WTC11 (cell line): ENCODE measurements around the gene POLD3. TPM values are rescaled to one million over a fixed set of nuclear protein-coding genes. Genes with fewer than 3 reads are reported as not detected.

Experiments used
- ATAC-seq: fragments of 200-7000 bp; cut with Tn5 transposase; 2 replicates; pipeline ENCODE4 v1.10.0; 2021; ENCODE audit warnings: mild to moderate bottlenecking, moderate library complexity
- CTCF ChIA-PET: fragments of 300-600 bp; sonication (Branson Sonifier 250); formaldehyde crosslinking; loops from one replicate; lab custom pipeline; 2021; ENCODE audit warnings: antibody characterized with exemption; lab: Charles Lee
- POLR2A ChIA-PET: fragments of 350-600 bp; sonication (Branson Sonifier 250); formaldehyde crosslinking; loops from one replicate; lab custom pipeline; 2021; ENCODE audit warnings: antibody characterized with exemption; lab: Charles Lee
- DNase-seq: peaks from one replicate; pipeline ENCODE4 v3.0.0; 2021; ENCODE audit warnings: low spot score
- H3K27ac Mint-ChIP-seq: 2 replicates; pipeline ENCODE4 v1.8.0; 2021; ENCODE audit warnings: mixed read lengths
- H3K27me3 Mint-ChIP-seq: 2 replicates; pipeline ENCODE4 v1.8.0; 2021; ENCODE audit warnings: low read depth, mild to moderate bottlenecking, moderate library complexity, mixed read lengths
- H3K36me3 Mint-ChIP-seq: 2 replicates; pipeline ENCODE4 v1.8.0; 2021; ENCODE audit warnings: mixed read lengths
- H3K4me1 Mint-ChIP-seq: 2 replicates; pipeline ENCODE4 v1.8.0; 2022; ENCODE audit warnings: mixed read lengths
- H3K4me3 Mint-ChIP-seq: 2 replicates; pipeline ENCODE4 v1.8.0; 2021; ENCODE audit warnings: mild to moderate bottlenecking, moderate library complexity, mixed read lengths
- H3K9me3 Mint-ChIP-seq: 2 replicates; pipeline ENCODE4 v1.8.0; 2021; ENCODE audit warnings: mixed read lengths
- CREB1 ChIP-seq: sonication (generic); formaldehyde crosslinking; IDR thresholded peaks from 2 replicates; pipeline ENCODE4 v1.8.0; 2023; ENCODE audit warnings: mild to moderate bottlenecking, missing genetic modification reagents
- EMX1 ChIP-seq: fragments of 250-450 bp; sonication (Bioruptor Pico); IDR thresholded peaks from 2 replicates; pipeline ENCODE4 v1.8.0; 2021; ENCODE audit warnings: mild to moderate bottlenecking
- GTF2I ChIP-seq: fragments of 250-450 bp; sonication (Bioruptor Pico); conservative IDR thresholded peaks from 2 replicates; pipeline ENCODE4 v1.4.0; 2021; ENCODE audit warnings: mild to moderate bottlenecking
- MXD4 ChIP-seq: fragments of 250-450 bp; sonication (Bioruptor Pico); IDR thresholded peaks from 2 replicates; pipeline ENCODE4 v1.8.0; 2021; ENCODE audit warnings: mild to moderate bottlenecking, moderate library complexity, borderline replicate concordance
- NR3C1 ChIP-seq: sonication (generic); formaldehyde crosslinking; conservative IDR thresholded peaks from 2 replicates; pipeline ENCODE4 v1.8.1; 2023; ENCODE audit warnings: low read depth, mild to moderate bottlenecking, missing genetic modification reagents
- OVOL2 ChIP-seq: fragments of 250-450 bp; sonication (Bioruptor Pico); IDR thresholded peaks from 2 replicates; pipeline ENCODE4 v1.9.0; 2021; ENCODE audit warnings: mild to moderate bottlenecking, borderline replicate concordance
- PRRX2 ChIP-seq: fragments of 250-450 bp; sonication (Bioruptor Pico); IDR thresholded peaks from 2 replicates; pipeline ENCODE4 v1.8.0; 2021; ENCODE audit warnings: mild to moderate bottlenecking
- SMAD4 ChIP-seq: sonication (generic); formaldehyde crosslinking; IDR thresholded peaks from 2 replicates; pipeline ENCODE4 v1.8.0; 2022; ENCODE audit warnings: mild to moderate bottlenecking, missing genetic modification reagents
- TEAD4 ChIP-seq: sonication (generic); formaldehyde crosslinking; IDR thresholded peaks from 2 replicates; pipeline ENCODE4 v1.8.0; 2022; ENCODE audit warnings: mild to moderate bottlenecking, missing genetic modification reagents
- TP53 ChIP-seq: sonication (generic); formaldehyde crosslinking; IDR thresholded peaks from 2 replicates; pipeline ENCODE4 v1.8.1; 2023; ENCODE audit warnings: mild to moderate bottlenecking, missing genetic modification reagents
- ZNF121 ChIP-seq: sonication (generic); formaldehyde crosslinking; IDR thresholded peaks from 2 replicates; pipeline ENCODE4 v1.8.0; 2023; ENCODE audit warnings: missing genetic modification reagents
- ZNF317 ChIP-seq: sonication (generic); formaldehyde crosslinking; IDR thresholded peaks from 2 replicates; pipeline ENCODE4 v1.8.1; 2023; ENCODE audit warnings: low read depth, mild to moderate bottlenecking, moderate library complexity, missing genetic modification reagents, borderline replicate concordance
- ZNF671 ChIP-seq: fragments of 250-450 bp; sonication (Bioruptor Pico); IDR thresholded peaks from 2 replicates; pipeline ENCODE4 v1.8.0; 2021; ENCODE audit warnings: mild to moderate bottlenecking
- total RNA-seq: library from RNA; stranded (reverse); gene quantifications from 3 replicates; pipeline ENCODE4 v1.2.3, GENCODE V29; 2021
- TF ChIP-seq, protein P1 (sequence below): sonication (generic); formaldehyde crosslinking; IDR thresholded peaks from 2 replicates; pipeline ENCODE4 v1.8.1; 2022; ENCODE audit warnings: mild to moderate bottlenecking, missing genetic modification reagents, moderate library complexity, borderline replicate concordance
- TF ChIP-seq, protein P2 (sequence below): sonication (generic); formaldehyde crosslinking; IDR thresholded peaks from 2 replicates; pipeline ENCODE4 v1.8.0; 2022; ENCODE audit warnings: mild to moderate bottlenecking, missing genetic modification reagents
- TF ChIP-seq, protein P3 (sequence below): sonication (generic); formaldehyde crosslinking; IDR thresholded peaks from 2 replicates; pipeline ENCODE4 v1.8.0; 2023; ENCODE audit warnings: missing genetic modification reagents, mild to moderate bottlenecking, borderline replicate concordance
- TF ChIP-seq, protein P4 (sequence below): sonication (generic); formaldehyde crosslinking; IDR thresholded peaks from 2 replicates; pipeline ENCODE4 v1.8.1; 2022; ENCODE audit warnings: mild to moderate bottlenecking, moderate library complexity, missing genetic modification reagents

Gene POLD3
- total RNA-seq, 1 experiment from 2014 or later: 24.1 TPM

DNA sequence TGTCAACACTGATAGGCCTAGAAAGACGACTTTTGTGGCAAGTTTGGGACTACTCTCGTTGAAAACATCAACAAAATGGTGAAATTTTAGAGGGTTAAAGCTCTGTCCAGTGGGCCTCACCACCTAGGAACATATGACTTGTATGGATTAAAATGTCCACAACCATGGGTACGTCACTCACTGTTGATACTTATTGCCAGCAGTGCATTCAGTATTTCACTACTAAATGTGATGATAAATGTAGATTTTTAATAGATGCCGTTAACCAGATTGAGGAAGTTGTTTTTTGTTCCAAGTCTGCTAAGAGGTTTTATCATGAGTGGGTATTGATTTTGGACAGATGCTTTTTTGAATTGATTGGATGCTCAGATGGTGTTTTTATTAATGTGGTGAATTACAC, 33.7 kb downstream of the POLD3 start:
- no peak for DNase-seq
- TF ChIP-seq OVOL2 (CRISPR knock-in tag) (no peak), NR3C1 (CRISPR knock-in tag) (no peak), SMAD4 (CRISPR knock-in tag) (no peak), PRRX2 (CRISPR knock-in tag) (no peak), TEAD4 (CRISPR knock-in tag) (no peak), EMX1 (CRISPR knock-in tag) (no peak), TP53 (CRISPR knock-in tag) (no peak), GTF2I (CRISPR knock-in tag) (no peak), CREB1 (CRISPR knock-in tag) (no peak)
- TF ChIP-seq, protein P1, sequence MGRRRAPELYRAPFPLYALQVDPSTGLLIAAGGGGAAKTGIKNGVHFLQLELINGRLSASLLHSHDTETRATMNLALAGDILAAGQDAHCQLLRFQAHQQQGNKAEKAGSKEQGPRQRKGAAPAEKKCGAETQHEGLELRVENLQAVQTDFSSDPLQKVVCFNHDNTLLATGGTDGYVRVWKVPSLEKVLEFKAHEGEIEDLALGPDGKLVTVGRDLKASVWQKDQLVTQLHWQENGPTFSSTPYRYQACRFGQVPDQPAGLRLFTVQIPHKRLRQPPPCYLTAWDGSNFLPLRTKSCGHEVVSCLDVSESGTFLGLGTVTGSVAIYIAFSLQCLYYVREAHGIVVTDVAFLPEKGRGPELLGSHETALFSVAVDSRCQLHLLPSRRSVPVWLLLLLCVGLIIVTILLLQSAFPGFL: no peak
- POLR2A ChIA-PET: no interaction called here
- ATAC-seq: no peak
- Mint-ChIP-seq H3K9me3 (no peaks in the 10 kb centered on the region), H3K36me3 (peaks cover 24% of the 10 kb centered on the region), H3K4me3 (no peak overlapping the region), H3K27me3 (no peaks in the 10 kb centered on the region), H3K27ac (no peak overlapping the region), H3K4me1 (0 out of 2 replicates have a peak, but pooled peaks cover 2% of the 10 kb centered on the region)
- CTCF ChIA-PET: interaction anchor here (1.5 kb wide), 1 partner anchor 75 kb away, joined by 3 read pairs; no protein-coding TSS in a partner anchor

DNA sequence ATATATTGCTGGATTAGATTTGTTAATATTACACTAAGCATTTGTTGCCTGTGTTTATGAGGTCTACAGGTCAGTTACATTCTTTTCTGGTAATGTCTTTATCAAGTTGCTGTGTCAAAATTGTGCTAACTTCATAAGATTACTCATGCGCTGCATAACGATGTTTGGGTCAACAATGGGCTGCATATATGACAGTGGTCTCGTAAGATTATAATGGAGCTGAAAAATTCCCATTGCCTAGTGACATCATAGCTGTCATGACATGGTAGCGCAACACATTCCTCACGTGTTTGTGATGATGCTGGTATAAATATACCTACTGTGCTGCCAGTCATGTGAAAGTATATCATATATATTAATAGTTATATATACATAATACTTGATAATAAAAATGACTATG, 34.2 kb downstream of the POLD3 start:
- no peaks in the 10 kb centered on the region for H3K9me3 Mint-ChIP-seq
- CTCF ChIA-PET: interaction anchor here (1.5 kb wide), 1 partner anchor 75 kb away, joined by 3 read pairs; no protein-coding TSS in a partner anchor
- H3K4me3 Mint-ChIP-seq: no peak overlapping the region
- DNase-seq: no peak
- no peak for ATAC-seq
- no peaks in the 10 kb centered on the region for H3K27me3 Mint-ChIP-seq
- H3K4me1 Mint-ChIP-seq: 0 out of 2 replicates have a peak, but pooled peaks cover 2% of the 10 kb centered on the region
- no peak for TF ChIP-seq ZNF317 (CRISPR knock-in tag)
- no peak for TF ChIP-seq MXD4 (CRISPR knock-in tag)
- TF ChIP-seq, protein P2, sequence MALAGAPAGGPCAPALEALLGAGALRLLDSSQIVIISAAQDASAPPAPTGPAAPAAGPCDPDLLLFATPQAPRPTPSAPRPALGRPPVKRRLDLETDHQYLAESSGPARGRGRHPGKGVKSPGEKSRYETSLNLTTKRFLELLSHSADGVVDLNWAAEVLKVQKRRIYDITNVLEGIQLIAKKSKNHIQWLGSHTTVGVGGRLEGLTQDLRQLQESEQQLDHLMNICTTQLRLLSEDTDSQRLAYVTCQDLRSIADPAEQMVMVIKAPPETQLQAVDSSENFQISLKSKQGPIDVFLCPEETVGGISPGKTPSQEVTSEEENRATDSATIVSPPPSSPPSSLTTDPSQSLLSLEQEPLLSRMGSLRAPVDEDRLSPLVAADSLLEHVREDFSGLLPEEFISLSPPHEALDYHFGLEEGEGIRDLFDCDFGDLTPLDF (CRISPR knock-in tag): no peak
- no peak for TF ChIP-seq SMAD4 (CRISPR knock-in tag)
- TF ChIP-seq, protein P3, sequence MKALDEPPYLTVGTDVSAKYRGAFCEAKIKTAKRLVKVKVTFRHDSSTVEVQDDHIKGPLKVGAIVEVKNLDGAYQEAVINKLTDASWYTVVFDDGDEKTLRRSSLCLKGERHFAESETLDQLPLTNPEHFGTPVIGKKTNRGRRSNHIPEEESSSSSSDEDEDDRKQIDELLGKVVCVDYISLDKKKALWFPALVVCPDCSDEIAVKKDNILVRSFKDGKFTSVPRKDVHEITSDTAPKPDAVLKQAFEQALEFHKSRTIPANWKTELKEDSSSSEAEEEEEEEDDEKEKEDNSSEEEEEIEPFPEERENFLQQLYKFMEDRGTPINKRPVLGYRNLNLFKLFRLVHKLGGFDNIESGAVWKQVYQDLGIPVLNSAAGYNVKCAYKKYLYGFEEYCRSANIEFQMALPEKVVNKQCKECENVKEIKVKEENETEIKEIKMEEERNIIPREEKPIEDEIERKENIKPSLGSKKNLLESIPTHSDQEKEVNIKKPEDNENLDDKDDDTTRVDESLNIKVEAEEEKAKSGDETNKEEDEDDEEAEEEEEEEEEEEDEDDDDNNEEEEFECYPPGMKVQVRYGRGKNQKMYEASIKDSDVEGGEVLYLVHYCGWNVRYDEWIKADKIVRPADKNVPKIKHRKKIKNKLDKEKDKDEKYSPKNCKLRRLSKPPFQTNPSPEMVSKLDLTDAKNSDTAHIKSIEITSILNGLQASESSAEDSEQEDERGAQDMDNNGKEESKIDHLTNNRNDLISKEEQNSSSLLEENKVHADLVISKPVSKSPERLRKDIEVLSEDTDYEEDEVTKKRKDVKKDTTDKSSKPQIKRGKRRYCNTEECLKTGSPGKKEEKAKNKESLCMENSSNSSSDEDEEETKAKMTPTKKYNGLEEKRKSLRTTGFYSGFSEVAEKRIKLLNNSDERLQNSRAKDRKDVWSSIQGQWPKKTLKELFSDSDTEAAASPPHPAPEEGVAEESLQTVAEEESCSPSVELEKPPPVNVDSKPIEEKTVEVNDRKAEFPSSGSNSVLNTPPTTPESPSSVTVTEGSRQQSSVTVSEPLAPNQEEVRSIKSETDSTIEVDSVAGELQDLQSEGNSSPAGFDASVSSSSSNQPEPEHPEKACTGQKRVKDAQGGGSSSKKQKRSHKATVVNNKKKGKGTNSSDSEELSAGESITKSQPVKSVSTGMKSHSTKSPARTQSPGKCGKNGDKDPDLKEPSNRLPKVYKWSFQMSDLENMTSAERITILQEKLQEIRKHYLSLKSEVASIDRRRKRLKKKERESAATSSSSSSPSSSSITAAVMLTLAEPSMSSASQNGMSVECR: no peak
- TF ChIP-seq, protein P4, sequence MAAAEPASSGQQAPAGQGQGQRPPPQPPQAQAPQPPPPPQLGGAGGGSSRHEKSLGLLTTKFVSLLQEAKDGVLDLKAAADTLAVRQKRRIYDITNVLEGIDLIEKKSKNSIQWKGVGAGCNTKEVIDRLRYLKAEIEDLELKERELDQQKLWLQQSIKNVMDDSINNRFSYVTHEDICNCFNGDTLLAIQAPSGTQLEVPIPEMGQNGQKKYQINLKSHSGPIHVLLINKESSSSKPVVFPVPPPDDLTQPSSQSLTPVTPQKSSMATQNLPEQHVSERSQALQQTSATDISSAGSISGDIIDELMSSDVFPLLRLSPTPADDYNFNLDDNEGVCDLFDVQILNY (CRISPR knock-in tag): no peak
- no peak for TF ChIP-seq ZNF121 (CRISPR knock-in tag)
- no peak for TF ChIP-seq CREB1 (CRISPR knock-in tag)
- TF ChIP-seq ZNF671 (CRISPR knock-in tag): no peak
- POLR2A ChIA-PET: no interaction called here
- H3K36me3 Mint-ChIP-seq: peaks cover 21% of the 10 kb centered on the region
- no peak overlapping the region for H3K27ac Mint-ChIP-seq
